ENCODE measurements around the gene APOL6.

- no peak for TF ChIP-seq CTCF (IDR thresholded peaks at IDR 0.05)
- no peak for TF ChIP-seq POLR2A (IDR thresholded peaks at IDR 0.05)
- no peak for TF ChIP-seq POLR2AphosphoS5 (IDR thresholded peaks at IDR 0.05)
- TF ChIP-seq EP300 (IDR thresholded peaks at IDR 0.05; ENCODE audit: low read depth): no peak
Measured at GRCh38 chr22:35619336-35620094, 28.7 kb upstream of the APOL6 start.
